ENCODE data around the gene PRRG3.
A peak's percentile ranks its signal among the peaks of the same experiment; 100 is the strongest.

Gene PRRG3

GRCh38 chrX:151708821-151709220 lies 13.6 kb downstream of the PRRG3 start:
- no peak for DNase-seq

DNA sequence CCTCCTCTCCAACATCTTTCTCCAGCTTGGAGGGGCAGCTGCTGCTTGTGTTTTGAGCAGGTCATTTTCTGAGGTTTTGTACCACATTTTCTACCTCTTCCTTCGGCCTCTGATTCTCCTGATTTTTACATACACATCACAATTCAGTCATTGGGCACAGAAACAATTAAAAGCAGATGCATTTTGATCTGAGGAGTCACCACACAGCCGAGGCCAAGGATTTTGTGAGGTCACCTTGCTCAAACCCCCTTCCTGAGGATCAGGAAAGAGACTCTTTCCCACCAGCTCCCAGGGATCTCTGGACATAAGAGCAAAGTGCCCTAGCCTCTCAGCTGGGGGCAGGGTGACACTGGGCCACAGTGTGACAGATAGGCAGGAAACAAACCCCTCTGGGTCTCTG lies 15.2 kb downstream of the PRRG3 start:
- DNase-seq: no peak

- DNase-seq: no peak
Observed at GRCh38 chrX:151711154-151711553, 15.9 kb downstream of the PRRG3 start.

- DNase-seq: no peak
Observed at GRCh38 chrX:151711787-151712186, 16.5 kb downstream of the PRRG3 start.

- DNase-seq: no peak
Observed at GRCh38 chrX:151712253-151712652, 17.0 kb downstream of the PRRG3 start.

GRCh38 chrX:151713849-151714248 lies 18.6 kb downstream of the PRRG3 start:
- DNase-seq: peak; percentile 27

DNA sequence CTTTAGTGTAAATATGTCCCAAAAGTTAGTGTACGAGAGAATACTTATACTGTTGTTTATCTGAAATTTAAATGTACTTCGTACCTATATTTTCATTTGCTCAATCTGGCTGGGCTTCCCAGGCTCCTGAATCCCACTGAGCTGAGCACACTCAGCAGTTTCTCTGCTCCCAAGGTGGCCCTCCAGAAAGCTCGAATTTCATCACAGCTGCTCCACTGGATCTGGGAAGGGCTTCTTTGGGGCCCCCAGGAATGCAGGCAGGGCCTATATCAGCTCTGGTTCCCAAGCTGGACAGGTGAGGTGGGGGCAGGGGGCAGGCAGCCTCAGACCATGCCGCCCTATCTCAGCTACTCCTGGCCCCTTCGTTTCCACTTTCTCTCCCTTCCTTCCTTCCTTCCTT lies 19.1 kb downstream of the PRRG3 start:
- DNase-seq: no peak

DNA sequence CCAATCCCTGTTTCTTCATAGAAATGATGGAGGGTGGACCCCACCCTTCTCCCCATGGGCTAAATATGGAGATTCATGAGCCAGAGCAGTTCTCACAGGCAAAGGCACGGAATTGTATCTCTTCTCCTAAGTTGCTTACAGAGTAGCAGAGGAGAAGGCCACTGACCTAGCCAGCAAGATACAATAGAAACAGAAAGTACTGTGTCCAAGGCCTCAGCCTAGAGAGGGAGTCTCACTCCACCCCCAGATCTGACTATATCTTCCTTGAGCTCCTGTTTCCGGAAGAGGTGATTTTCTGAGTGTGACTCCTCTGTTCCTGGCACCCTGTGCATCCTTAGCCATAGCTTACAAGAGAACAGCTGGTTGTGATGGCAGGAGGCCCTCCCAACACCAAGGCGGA lies 20.5 kb downstream of the PRRG3 start, which contains the start of gene FATE1:
Gene FATE1, plus strand, starts transcription at position 284 of the 400 bp plus-strand sequence. Its CDS starts 85 bp downstream, at position 369.
- no peak for DNase-seq

DNA sequence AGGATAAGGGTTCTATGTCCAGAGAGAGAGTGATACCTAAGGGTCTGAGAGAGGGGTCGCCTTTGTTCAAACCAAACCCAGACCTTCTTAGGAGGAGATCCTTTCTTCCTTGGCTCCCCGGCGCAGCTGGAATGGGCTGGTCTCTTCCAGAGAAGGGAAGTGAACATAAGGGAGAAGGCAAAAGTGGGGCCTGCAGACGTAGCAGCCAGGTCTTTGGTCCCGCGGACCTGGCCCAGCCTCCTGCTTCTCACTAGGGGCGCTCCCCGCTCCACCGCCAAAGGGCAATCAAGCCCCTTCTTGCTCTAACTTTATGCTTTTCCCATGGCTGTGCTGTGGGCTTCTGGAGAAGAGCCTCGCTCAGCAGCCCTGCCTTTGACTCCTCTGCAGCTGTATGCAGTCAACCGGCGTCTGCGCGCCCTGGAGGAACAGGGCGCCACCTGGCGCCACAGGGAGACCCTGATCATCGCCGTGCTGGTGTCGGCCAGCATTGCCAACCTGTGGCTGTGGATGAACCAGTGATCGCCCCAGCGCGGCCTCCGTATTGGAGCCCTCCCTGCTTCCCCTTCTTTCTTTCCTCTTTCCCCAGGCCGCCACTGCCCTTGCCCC lies 27.1 kb downstream of the PRRG3 start:
- DNase-seq: no peak

- no peak for DNase-seq
Observed at GRCh38 chrX:151723156-151723760, 28.0 kb downstream of the PRRG3 start.

GRCh38 chrX:151724563-151725337 lies 29.5 kb downstream of the PRRG3 start:
- no peak for DNase-seq

- no peak for DNase-seq
Observed at GRCh38 chrX:151725338-151725614, 30.0 kb downstream of the PRRG3 start.

- DNase-seq: no peak
Observed at GRCh38 chrX:151726751-151727150, 31.5 kb downstream of the PRRG3 start.

DNA sequence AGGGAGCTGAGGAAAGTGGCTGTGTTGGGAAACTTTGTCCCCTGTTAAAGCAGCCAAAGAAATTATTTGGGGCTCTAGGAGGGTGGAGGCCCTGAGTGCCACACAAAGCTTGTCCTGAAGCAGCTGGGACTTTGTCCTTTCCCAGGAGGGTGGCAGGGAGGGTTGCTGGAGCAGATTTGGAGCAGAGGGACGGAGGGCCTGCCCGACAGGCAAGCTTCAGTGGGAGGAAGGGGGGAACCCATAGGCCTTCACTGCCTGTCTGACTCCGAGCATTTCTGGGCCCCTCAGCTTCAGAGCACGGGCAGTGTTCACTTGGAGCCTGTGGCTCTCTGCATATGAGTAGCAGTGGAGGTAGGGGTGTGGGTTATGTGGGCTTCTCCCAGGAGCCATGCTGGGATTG lies 32.1 kb downstream of the PRRG3 start:
- DNase-seq: no peak

DNA sequence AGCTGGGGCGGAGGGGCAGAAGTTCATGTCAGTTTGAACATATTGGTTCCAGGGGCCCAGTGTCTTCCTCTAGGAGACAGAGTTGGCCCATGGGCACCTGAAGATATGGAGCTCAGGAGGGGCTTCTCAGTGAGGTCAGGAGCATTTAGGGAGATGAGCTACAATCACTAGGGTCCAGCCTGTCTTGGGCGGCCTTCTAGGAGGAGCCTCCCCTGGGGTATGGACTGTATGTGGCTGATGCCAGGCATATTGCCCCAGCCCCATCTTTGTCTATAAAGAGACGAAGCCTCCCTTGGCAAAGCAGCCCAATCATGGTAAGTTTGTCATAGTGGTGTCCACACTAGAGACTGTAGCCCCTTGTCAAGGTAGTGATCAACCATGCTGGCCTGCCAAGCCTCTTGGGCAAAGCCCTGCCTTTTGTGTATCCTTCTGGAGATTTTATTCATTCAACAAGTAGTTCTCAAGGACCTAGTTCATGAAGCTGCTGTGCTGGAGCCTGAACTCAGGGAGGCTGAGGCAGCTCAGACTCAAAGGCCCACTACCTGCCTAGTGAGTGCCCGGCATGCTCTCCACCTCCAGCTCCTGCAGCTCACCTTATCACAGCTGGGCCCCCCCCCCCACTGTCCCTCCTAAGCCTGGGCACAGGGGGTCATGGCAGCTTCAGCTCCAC lies 33.9 kb downstream of the PRRG3 start:
- DNase-seq: no peak

DNA sequence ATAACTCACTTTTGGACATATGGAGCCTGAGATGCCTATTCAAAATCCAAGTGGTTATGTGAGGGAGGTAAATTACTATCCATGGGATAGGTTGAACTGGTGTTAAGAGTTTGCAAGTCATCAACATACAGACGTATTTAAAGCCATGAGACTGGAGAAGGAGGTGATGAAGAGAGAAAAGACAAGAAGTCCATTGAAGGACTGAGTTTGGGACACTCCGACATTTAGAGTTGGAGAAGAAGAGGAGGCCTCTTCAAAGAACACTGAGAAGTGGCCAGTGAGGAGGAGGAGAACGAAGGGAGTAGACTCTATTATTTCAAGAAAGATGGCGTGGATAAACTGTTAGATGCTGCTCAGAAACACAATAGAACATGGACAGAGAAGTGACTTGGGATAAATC lies 39.2 kb downstream of the PRRG3 start, which contains the start of gene CNGA2:
Gene CNGA2, plus strand, starts transcription at position 301 of the 400 bp plus-strand sequence. CDS start 3,738 bp downstream, outside the sequence.
- no peak for DNase-seq

DNA sequence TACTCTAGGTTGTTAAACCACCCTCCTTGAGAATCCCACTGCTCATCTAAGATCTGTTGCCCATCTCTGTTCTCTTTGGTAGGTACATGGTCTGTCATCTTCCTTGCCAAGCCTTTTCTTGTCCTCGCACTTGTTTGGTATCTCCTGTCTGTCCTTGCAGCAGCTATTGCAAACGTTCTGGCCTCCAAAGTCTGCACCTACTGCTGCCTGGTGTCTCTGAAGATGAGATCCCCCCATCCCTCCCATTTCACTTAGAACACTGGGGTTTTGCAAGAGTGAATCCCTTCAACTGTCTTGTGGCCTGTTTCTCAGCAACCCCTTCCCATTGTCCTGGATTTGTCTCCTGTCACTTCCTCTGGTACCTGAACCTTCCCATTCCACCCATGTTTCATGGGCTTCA lies 40.0 kb downstream of the PRRG3 start:
- no peak for DNase-seq

DNA sequence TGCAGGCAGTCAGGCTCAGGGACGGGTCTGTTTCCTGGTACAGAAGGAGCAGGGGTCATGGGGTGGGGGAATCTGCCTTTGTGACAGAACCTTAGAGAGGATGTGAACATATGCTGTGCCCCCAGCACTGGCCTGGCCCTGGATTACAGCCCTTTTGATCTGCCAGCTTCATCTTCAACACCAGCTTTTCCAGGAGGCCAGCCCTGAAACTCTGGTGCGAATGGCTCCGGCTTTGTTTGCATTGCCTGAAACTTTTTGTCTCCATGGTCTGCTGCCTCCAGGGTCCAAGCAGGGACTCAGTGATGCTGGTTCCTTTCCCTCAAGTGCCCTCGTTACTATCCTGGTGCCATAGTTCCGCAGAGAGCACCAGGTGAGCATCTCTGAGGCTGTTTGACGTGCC lies 41.4 kb downstream of the PRRG3 start:
- no peak for DNase-seq

GRCh38 chrX:151737494-151737893 lies 42.2 kb downstream of the PRRG3 start:
- DNase-seq: no peak

DNA sequence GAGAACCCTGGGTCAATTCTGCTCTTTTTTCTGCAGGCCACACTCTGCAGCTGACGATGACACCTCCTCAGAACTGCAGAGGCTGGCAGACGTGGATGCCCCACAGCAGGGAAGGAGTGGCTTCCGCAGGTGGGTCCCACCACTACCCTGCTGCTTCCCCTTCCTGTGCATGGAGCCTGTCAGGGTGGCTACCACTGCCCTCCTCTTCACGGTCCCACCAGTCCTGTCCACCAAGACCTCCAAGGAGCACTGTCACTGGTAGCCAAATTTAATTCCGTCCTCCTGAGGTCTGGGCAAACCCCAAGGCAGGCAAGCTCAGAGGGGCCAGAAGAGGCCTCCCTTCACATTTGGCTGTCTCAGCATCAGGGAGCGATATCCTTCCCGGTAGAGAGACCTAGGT lies 43.5 kb downstream of the PRRG3 start:
- no peak for DNase-seq

DNA sequence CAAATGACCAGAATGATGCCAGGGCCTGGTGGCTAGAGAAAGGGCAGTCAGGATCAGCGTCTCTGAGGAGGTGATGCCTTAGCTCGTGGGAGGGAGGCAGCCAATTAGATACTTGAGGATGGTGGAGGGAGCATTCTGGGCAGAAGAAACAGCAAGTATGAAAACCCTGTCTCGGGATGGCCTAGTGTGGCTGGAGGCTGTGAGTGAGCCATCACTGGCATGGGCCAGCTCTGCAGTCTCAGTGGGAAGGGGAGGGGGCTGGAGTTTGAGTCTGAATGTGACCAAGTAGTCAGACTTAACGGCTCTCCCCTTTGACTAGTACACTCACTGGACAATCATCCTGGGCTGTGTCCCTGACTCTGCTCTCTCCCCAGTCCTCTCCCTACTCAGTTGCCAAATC lies 46.3 kb downstream of the PRRG3 start:
- DNase-seq: no peak

GRCh38 chrX:151742311-151742710 lies 47.1 kb downstream of the PRRG3 start:
- DNase-seq: no peak

DNA sequence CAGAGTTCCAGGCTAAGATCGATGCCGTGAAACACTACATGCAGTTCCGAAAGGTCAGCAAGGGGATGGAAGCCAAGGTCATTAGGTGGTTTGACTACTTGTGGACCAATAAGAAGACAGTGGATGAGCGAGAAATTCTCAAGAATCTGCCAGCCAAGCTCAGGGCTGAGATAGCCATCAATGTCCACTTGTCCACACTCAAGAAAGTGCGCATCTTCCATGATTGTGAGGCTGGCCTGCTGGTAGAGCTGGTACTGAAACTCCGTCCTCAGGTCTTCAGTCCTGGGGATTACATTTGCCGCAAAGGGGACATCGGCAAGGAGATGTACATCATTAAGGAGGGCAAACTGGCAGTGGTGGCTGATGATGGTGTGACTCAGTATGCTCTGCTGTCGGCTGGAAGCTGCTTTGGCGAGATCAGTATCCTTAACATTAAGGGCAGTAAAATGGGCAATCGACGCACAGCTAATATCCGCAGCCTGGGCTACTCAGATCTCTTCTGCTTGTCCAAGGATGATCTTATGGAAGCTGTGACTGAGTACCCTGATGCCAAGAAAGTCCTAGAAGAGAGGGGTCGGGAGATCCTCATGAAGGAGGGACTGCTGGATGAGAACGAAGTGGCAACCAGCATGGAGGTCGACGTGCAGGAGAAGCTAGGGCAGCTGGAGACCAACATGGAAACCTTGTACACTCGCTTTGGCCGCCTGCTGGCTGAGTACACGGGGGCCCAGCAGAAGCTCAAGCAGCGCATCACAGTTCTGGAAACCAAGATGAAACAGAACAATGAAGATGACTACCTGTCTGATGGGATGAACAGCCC lies 48.6 kb downstream of the PRRG3 start:
- DNase-seq: no peak
